Left ventricle myocardium inferior (tissue), 1 donor: ENCODE measurements around the gene PRXL2C. TPM values are rescaled to one million over a fixed set of nuclear protein-coding genes. Genes with fewer than 3 reads are reported as not detected.

ENCODE experiments used
- DNase-seq: peaks from one replicate; pipeline ENCODE4 v3.0.0-alpha.2; 2020
- H3K27ac ChIP-seq: fragments of 200-600 bp; replicated peaks from 2 replicates; pipeline ENCODE4 v1.8.0; 2021
- H3K27me3 ChIP-seq: fragments of 200-600 bp; 2 replicates; pipeline ENCODE4 v1.8.0; 2021; ENCODE audit warnings: low read depth
- H3K36me3 ChIP-seq: fragments of 200-600 bp; 2 replicates; pipeline ENCODE4 v1.8.0; 2021
- H3K4me1 ChIP-seq: fragments of 200-600 bp; 2 replicates; pipeline ENCODE4 v1.8.0; 2021
- H3K4me3 ChIP-seq: fragments of 200-600 bp; 2 replicates; pipeline ENCODE4 v1.8.0; 2021; ENCODE audit warnings: mild to moderate bottlenecking, moderate library complexity
- H3K9me3 ChIP-seq: fragments of 200-600 bp; replicated peaks from 2 replicates; pipeline ENCODE4 v1.8.0; 2021
- CTCF ChIP-seq: fragments of 200-600 bp; IDR thresholded peaks from 2 replicates; pipeline ENCODE4 v1.8.0; 2021; ENCODE audit warnings: antibody characterized with exemption, mild to moderate bottlenecking, borderline replicate concordance
- intact Hi-C: fragments of 100-400 bp; cut with micrococcal nuclease; formaldehyde crosslinking; loops from one replicate; pipeline ENCODE4 v1.11.0; 2022
- total RNA-seq: library from RNA; stranded (reverse); fragmentation: NEBNext Ultra II Directional; extraction: Animal tissue kit (Norgen Biotek cat#: 25700); gene quantifications from one replicate; pipeline ENCODE4 v1.2.1, GENCODE V29; 2021
- donor health status: DM: no; HTN: yes; CAD: no; lungs with severe emphysema.

Gene PRXL2C
- total RNA-seq, 1 donor from 2014 or later = 26.8 TPM

DNA sequence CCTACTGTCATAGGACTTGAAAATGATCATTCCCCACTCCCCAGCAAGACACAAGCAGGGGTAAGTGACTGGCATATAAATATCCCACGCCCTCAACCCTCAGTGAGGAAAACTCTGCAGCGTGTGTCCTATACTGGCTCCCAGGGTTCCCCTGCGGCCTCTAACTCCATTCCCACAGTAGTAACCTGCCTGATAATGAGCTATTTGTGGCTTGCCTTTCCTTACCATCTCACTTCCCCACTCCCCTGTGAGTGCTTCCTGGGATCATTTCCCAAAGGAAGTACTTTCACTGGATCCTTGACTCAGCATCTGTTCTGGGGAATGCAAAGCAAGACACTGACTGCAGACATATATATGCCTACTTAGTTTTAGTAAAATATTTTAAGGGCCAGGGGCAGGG is 49.8 kb downstream of the PRXL2C start:
- TF ChIP-seq CTCF = no peak
- DNase-seq = no peak
- intact Hi-C loops = no loop called here
- Histone ChIP-seq H3K36me3 (no peaks in the 10 kb centered on the region), H3K4me1 (peaks cover 44% of the 10 kb centered on the region), H3K4me3 (no peak overlapping the region), H3K9me3 (no peaks in the 10 kb centered on the region), H3K27ac (peak overlapping the region; percentile 74), H3K27me3 (no peaks in the 10 kb centered on the region)

DNA sequence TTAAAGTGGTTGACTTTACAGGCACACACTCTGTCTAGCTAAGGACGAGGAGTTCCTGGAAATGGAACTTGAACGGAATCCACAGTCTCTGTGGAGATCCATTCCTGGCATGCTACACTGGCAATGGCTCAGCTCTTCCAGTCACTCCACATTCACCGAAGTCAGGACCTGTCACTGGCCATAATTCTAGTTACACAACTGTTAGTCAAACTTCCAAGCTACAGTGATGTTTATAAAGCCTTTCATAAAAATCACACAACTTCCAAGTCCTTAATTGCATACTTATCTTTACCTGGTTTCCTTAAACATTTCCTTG is 51.2 kb downstream of the PRXL2C start:
- TF ChIP-seq CTCF = no peak
- Histone ChIP-seq H3K4me1 (peaks cover 42% of the 10 kb centered on the region), H3K4me3 (peak overlapping the region; percentile 33), H3K27ac (peak overlapping the region; percentile 74), H3K9me3 (no peaks in the 10 kb centered on the region), H3K27me3 (no peaks in the 10 kb centered on the region), H3K36me3 (no peaks in the 10 kb centered on the region)
- no peak for DNase-seq
- intact Hi-C loops = no loop called here

- H3K4me1 ChIP-seq = peaks cover 40% of the 10 kb centered on the region
- TF ChIP-seq CTCF = no peak
- intact Hi-C loops = no loop called here
- no peaks in the 10 kb centered on the region for H3K36me3 ChIP-seq
- H3K4me3 ChIP-seq = peak overlapping the region; percentile 33
- no peak for DNase-seq
- H3K27ac ChIP-seq = peak overlapping the region; percentile 74
- no peaks in the 10 kb centered on the region for H3K27me3 ChIP-seq
- no peaks in the 10 kb centered on the region for H3K9me3 ChIP-seq
These were observed 51.7 kb downstream of the PRXL2C start for GRCh38 chr9:96603305-96604003.

- Histone ChIP-seq H3K4me1 (peaks cover 15% of the 10 kb centered on the region), H3K4me3 (no peak overlapping the region), H3K9me3 (no peaks in the 10 kb centered on the region), H3K36me3 (no peaks in the 10 kb centered on the region), H3K27me3 (no peaks in the 10 kb centered on the region), H3K27ac (no peak overlapping the region)
- intact Hi-C loops = no loop called here
- DNase-seq = no peak
- no peak for TF ChIP-seq CTCF
These were observed 55.8 kb downstream of the PRXL2C start for GRCh38 chr9:96599298-96599697.

GRCh38 chr9:96596601-96597111 is 58.5 kb downstream of the PRXL2C start:
- intact Hi-C loops = no loop called here
- Histone ChIP-seq H3K27ac (no peak overlapping the region), H3K36me3 (no peaks in the 10 kb centered on the region), H3K9me3 (no peaks in the 10 kb centered on the region), H3K4me1 (no peaks in the 10 kb centered on the region), H3K27me3 (no peaks in the 10 kb centered on the region), H3K4me3 (no peak overlapping the region)
- no peak for DNase-seq
- no peak for TF ChIP-seq CTCF

Other genes starting within 250 kb of the PRXL2C start
- 3.9 TPM for gene ZNF367, start 236.9 kb downstream of the PRXL2C start, total RNA-seq
- 23.1 TPM for gene HABP4, start 205.1 kb downstream of the PRXL2C start, total RNA-seq
- 26.4 TPM for gene CDC14B, start 35.5 kb downstream of the PRXL2C start, total RNA-seq
- gene ZNF510, start 122.8 kb upstream of the PRXL2C start, total RNA-seq = 7.6 TPM
- 3.7 TPM for gene ZNF782, start 199.2 kb upstream of the PRXL2C start, total RNA-seq